Fibroblast of the conjunctiva (primary cell): Measurements from ENCODE around the gene ZNF329.
A peak's percentile ranks its signal among the peaks of the same experiment; 100 is the strongest.

Experiments
- DNase-seq: peaks from one replicate; pipeline ENCODE4 v3.0.0-alpha.2; 2010; ENCODE audit warnings: low read depth

ZNF329 gene

DNA sequence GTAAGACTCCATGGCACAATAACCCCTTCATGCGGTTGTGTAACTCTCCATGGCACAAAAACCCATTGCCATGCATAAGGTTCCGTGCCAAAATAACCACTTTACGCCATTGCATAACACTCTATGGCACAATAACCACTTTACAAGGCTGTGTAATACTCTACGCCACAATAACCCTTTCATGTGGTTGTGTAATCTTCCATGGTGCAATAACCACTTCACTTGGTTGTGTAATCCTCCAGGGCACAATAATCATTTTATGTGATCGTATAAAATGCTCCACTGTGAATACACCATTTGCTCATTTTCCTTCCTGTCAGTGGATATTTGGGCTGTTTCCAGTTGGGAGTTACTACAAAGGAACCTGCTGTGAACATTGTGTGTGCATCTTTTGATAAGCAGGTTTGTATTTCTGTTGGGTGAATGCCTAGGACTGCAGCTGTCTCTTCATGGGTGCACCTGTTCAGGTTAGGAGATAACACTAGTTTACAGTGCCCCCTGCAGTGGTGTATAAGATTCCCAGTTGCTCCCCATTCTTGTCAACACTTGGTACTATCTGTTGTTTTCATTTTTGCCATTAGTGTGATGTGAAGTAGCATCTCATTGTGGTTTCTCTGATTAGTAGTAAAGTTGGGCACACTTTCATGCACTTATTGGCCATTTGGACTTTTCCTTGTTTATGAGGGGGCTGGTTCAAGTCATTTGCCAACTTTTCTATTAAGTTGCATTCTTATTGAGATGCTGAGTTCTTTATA lies 31.4 kb downstream of the ZNF329 start:
- DNase-seq = no peak

DNA sequence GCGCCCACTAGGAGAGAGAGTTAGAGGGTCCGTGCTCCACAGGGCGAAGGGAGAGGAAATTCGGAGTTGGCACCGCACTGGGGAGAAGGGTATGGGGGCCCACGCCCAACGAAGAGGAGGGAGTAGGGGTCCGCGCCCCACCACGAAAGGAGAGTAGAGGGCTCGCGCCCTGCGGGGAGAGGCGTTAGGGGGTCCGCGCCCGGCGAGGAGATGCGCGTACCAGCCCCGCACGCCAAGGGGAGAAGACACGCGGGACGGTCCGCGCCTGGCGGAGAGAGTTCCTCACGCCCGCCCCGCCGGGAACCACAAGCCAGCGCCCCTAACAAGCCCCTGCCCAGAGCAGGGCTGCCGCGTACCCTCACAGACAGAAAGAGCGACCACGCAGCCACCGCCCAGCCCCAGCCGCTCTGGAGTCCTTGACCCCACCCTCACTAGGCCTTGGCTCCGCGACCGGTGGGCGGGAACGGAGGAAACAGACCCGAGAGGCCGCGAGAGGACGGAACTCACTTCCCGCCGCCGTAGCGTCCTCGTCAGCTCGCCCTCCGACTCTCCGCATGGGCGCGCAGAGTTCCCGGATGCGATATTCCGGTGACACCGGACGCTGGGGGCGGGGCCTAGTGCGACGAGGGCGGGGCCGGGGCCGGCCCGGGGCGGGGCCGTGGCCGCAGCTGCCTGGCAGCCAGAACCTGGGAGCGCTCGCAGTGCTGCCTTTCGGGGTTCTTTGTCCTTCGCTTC lies 32.6 kb downstream of the ZNF329 start:
- DNase-seq = no peak

DNA sequence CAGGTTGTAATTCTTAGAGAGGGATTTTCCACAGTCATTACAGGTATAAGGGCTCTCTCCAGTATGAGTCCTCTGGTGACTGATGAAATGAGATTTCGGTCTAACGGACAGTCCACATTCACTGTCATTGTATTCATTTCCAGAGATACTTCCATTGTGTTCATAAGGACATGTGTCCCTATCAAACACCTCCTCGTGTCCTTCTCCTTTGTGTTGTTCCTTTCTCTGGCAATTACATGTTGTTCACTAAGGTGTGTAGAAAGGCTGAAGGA lies 42.1 kb downstream of the ZNF329 start:
- DNase-seq = no peak

DNA sequence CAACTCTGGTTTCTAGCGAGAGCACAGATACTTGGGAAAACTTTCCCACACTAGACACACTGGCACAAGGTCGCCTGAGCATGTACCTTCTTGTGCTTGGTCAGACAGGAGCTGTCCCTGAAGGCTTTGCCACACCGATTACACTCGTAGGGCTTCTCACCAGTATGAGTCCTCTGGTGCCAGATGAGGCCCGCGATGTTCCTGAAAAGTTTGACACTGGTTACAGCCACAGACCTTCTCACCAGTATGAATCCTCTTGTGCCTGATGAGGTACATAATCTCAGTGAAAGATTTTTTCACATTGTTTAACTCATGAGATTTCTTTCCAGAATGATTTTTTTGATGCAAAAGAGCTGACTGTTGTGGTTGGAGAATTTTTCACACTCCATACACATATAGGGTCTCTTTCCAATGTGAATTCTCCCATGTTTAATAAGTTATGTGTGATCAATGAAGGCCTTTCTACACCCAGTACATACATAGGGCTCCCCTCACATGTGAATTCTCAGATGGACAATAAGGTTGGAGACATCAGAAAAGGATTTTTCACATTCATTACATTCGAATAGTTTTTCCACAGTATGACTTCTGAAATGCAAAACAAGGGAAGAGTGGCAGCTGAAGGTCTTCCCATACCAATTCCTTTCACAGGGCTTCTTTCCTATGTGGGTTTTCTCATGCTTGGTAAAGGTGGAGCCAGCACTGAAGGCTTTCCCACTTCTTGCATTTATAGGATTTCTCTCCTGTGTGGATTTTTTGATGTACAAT lies 42.6 kb downstream of the ZNF329 start:
- DNase-seq = no peak

DNA sequence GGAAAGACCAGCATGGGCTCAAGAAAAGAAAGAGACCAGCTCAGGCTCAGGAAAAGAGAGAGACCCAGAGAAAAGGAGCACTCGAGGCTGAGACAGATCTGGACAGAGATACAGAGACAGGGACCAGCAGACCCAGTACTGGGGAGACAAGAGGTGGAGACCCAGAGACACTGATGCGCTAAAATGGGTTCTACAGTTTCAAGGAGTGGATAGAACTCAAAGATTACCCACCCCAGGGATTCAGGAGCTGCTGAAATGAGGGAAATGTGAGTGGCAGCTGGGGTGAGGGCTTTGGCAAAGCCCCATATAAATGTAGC lies 51.9 kb downstream of the ZNF329 start:
- no peak for DNase-seq

DNA sequence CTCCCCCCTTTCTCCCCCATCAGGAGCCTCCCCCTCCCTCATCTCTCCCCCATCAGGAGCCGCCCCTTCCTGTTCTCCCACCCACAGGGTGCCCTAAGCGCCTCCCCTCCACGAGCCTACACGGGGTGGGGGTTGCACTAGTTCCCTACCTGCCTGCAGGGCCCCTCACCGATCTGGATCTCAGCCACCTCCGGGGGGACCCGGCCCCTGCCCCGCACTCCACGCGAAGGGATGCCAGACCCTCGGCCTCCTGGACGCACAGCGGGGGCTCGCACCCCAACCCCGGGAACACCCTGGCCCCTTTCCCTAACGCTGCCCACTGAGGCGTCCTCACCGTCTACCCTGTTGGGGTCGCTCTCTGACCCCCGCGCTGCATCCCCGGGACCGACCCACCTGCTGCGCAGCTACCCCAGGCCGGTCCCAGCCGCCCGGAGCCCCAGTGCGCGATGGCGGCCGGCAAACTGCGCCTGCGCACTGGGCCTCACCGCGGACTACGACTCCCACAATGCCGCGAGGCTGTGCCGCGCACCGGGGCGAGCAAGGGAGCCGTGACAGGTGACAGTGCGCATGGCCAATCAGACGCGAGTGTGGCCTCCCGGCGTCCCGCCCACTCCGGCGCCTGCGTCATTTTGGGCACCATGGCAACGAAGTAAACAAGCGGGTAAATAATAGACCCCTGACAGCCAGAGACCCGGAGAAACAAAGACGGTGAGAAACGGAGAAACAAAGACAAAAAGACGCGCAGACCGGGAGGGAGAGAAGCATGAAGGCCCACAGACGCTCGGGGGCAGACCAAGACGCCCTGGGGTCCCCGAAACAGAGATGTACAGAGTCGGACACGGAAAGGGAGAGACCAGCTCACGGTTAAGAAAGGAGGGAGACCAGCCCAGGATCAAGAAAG lies 52.6 kb downstream of the ZNF329 start, which contains the start of gene ZSCAN18:
ZSCAN18 (minus strand) TSS at position 451 of the 901 bp plus-strand sequence. CDS start 7,964 bp downstream, outside the sequence.
- DNase-seq = peak; percentile 95

DNA sequence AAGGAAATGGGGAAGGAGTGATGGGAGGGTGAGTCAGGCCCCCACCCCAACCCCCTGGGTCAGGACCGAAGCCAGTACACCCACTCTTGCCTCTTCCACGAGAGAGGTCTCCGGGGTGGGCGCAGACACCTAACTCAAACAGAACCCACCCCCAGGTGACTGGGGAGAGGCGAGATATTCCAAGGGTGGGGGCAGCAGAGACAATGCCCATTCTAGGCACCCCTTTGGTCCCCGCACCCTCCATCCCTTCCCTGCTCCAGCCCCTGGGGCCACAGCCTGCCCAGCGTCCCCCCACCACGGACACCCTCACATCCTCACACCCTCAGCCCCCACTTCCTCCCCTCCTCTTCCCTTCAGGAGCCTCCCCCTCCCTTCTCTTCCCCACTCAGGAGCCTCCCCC lies 53.2 kb downstream of the ZNF329 start:
- no peak for DNase-seq

DNA sequence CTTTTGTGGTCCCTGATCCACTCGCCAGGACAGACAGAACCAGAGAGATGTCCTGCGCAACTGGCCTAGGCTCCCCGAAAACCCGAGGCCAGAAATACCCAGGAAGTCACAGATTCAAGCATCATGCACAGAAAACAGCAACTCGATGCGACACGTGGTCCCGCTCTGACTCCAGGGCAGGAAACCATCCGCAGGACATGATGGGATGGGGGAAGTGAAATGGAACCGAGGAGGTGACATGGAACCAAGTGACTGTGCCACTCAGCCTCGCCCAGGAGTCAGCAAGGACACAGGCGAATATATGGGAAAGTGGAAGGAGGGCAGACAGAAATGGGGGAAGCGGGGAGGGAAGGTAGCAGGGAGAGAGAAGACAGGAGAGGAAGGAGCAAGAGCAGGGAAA lies 53.7 kb downstream of the ZNF329 start:
- DNase-seq = no peak

DNA sequence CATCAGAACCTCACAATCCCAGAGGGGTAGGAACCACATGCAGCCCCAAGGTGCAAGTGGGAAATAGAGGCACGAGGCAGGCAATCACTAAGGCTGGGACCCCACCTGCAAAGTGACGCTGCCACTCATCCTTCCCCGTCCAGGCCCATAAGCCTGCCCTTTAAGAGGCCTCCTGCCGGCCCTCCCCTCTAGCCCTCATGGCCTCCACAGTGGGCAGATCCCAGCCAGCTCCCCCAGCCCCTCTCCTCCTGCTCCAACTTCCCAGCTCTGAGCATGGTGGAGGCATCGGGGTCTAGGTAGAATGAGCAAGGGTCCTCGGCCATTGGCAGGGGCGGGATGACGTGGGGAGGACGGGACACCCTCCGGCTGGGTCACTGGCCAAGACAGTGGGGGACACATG lies 55.3 kb downstream of the ZNF329 start:
- DNase-seq = no peak

DNA sequence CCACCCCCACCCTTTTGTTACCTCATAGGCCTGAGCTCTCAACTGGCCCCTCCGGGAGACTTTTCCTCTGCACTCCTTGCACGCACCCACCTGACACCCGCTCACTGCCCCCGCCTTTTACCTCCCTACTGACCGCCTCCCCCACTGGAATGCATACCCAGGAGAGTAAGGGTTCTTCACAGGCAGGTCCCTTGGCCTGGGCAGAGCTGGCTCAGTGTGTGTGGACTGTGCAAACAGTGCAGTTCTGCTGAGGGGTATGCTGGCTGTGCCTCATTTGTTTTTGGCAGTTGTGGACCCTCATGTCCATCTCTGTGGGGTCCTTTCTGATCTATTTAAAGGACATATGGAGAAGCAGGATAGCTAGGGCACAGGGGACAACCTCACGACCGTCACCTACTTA lies 57.5 kb downstream of the ZNF329 start:
- no peak for DNase-seq

DNA sequence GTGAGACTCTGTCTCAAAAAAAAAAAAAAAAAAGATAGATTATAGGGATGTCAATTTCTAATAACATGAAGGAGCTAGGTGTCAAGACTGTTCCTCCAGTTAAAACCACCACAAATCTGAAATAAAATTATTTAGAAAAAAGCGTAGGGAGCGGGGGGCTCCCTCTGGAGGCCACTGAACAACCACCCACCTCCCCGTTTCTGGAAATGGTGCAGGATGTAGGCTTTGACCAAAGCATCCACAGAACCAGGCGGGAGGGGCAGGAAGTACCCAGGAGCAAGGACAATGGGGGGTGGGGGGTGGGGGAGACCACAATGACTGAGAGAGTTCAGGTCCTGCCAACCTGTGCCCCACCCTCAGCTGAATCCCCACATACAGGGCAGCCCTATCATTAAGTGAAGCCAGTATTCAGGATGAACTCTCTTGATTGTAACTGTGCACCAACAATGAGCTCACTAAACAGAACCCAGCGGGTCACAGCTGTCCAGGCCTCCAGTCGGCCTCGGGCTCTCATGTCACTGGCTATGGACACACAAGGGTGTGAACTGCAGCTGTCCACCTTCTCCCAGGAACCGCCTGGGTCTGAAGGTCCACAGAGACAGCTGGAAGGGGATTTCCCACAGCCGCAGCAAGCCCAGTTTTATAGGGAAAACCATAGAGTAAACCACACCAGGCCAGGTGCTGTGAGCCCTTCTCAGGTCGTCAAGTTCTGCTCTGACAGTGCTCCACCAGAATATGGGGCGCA lies 59.2 kb downstream of the ZNF329 start:
- no peak for DNase-seq

DNA sequence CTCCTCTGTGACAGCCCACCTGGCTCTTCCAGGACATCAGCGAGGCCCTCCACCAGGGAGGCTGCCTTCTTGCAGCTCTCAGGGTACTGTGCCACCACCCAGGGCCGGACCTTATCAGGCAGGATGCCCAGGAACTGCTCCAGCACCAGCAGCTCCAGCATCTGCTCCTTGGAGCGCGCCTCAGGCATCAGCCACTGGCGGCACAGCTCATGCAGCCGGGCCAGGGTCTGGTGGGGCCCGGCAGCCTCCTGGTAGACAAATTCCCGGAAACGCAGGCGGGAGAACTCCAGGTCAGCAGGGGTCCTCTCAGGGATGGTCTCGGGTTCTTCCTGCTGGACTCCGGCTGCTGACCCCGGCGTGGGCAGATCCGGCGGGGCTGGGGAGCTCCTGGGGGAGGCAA lies 60.7 kb downstream of the ZNF329 start:
- DNase-seq = no peak

DNA sequence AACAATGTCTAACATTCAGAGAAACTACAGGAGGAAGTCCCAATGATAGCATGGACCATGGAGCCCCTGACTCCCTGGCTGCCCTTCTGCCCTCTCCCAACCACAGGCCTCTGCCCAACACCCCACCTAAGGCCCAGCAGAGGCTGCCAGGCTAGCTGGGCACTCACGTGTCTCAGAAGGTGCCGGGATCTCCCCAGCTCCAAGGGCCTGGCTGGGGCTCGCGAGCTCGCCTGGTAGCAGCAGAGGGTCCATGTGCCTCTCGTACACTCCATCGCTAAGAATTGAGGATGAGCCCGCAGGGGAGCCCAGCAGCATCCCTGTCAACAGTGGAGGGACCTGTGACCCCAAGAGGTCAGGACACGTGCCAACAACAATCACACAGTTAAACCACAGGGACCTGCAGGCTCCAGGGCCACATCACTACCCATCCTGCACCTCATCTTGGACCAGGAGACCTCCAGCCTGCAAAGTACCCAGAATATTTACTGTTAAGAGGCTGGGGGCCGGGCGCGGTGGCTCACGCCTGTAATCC lies 62.0 kb downstream of the ZNF329 start:
- no peak for DNase-seq

DNA sequence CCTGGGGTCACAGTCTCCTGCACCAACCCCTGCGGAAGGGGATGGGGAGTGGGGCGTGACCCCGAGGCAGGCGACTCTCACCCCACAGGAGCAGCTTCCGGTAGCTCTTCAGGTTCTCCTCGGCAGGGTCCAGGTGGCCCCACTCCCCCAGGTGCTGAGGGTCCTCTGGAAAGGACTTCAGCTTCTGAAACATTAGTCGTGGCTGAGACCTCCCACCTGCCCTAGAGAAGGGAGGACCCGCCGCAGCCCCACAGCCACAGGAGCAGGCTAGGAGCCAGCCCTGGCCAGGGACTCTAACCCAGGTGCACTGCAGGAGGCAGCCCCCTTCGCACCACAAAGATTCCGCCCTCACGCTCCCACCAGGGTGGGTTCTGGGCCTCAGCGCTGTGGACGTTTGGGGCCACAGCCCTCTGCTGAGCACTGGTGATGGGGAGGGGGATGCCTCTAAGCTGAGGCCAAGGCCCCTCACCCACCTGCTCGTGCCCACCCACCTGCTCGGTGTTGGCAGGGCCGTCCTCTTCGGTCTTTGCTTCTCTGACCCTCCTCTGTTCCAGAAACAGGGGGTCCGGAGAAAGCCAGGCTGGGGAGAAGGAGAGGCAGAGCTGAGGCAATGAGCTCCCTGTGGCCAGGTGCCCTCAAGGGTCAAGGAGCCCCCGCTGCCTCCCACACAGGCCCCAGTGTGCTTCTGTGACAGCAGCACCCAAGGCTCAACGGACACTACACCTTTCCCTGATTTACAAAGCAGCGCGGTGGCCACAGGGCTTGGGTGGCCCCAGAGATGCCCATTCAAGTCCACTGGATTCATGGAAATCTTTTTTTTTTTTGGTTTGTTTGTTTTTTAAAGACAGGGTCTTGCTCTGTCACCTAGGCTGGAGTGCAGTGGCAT lies 63.5 kb downstream of the ZNF329 start:
- DNase-seq = no peak

DNA sequence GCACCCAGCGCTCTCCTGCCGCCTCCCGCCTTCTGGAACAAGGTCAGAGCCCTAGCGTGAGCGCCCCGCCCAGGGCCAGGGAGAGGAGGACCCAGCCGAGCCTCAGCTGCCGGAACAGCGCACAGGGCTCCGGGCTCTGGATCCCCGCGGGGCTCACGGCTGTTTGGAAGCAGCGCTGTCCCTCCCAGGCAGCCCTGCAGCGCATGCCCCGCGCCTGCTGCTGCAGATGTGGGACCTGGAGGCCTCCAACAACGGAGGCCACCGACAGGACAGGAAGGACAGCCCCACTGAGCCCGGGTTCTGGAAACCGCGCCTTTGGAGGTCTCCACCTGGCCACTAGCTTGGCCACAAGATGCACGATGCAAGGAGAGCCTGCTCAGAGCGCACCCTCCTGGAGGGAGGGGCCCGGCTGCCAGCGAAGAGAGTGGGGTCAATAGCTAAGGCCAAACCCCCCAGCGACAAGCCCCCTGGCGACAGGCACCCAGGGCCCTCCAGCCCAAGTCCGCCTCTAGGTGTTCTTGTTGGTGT lies 65.2 kb downstream of the ZNF329 start:
- no peak for DNase-seq

DNA sequence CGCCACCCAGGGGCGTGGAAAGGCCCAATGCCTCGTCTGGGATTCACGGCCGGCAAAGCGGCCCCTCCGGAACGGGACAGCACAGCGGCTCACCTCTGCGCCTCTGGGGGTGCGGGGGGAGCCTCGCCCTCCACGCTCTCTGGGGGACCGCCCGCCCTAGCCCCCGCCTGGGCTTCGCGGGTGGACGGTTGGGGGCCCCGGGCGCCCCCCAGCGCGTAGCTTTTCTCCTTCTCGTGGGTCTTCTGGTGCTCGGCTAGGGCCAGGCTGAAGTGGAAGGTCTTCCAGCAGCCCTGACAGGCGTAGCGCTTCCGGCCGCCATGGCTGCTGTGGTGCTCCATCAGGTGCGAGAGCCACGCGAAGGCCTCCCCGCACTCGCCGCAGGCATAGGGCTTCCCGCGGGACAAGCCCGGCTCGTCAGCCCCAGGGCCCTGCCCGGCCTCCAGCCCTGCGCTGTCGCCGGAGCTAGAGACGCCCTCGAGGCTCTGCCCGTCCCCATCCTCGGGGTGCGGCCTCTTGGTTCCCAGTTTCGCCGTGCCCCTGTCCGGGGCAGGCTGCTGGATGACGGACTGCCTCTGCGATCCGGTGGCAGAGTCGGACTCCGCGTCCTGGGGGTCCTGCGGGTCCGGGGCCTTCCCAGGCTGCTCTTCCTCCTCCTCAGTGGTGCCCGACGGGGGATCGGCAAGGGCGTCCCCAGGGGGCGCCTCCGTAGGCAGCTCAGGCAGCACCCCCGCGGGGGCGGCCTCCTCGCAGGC lies 65.8 kb downstream of the ZNF329 start:
- no peak for DNase-seq

DNA sequence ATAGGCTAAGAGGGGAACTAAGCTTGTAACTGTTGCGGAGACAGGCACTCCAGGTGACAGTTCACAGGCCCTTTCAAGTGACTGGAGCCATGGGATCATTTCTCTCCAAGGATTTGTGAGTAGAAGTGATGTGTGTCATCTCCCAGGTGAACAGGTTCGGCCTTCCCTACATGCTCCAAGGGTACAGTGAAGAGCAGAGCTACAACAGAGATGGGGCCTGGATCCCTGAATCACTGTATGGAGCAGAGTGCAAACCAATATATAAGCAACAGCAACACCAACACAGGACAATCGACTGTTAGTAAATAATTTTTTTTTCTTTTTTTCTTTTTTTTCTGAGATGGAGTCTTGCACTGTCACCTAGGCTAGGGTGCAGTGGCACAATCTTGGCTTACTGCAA lies 67.6 kb downstream of the ZNF329 start:
- DNase-seq = no peak

DNA sequence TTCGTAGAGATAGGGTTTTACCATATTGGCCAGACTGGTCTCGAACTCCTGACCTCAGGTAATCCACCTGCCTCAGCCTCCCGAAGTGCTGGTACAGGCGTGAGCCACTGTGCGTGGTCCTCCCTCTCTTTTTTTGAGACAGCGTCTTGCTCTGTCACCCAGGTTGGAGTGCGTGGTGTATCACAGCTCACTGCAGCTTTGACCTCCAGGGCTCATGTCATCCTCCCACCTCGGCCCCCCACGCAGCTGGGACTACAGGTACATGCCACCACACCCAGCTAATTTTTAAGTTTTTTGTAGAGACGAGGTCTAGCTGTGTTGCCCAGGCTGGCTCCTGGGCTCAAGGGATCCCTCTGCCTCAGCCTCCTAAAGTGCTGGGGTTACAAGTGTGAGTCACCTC lies 70.8 kb downstream of the ZNF329 start:
- no peak for DNase-seq
